GM21360 (cell line): ENCODE results near the gene TMEM131L.
A peak's percentile ranks its signal among the peaks of the same experiment; 100 is the strongest.

Experiments used
- ATAC-seq: cut with Tn5 transposase; IDR thresholded peaks from one replicate; pipeline ENCODE4 v1.9.1; 2021; ENCODE audit warnings: mild to moderate bottlenecking, moderate library complexity; ENCODE audit not compliant: unreplicated experiment

TMEM131L gene

GRCh38 chr4:153611679-153612078 is 145.5 kb downstream of the TMEM131L start:
- ATAC-seq: no peak

DNA sequence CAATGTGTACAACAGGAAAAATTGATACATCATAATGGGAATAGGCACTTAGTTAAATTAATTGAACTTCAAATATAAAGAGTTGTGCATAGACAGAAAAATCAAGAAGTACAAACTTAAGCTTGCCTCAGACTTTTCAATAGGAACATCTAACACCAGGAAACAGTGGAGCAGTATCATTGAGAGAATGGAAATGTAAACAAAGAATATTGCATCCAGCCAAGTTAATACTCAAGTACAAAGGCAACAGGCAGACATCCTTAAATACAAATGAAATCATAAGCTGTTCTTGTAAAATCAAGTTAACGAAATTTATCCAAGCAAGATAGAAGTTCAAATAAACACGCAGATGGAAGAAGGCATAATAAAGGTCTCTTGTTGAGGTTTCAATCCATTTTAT is 146.7 kb downstream of the TMEM131L start:
- ATAC-seq: no peak

DNA sequence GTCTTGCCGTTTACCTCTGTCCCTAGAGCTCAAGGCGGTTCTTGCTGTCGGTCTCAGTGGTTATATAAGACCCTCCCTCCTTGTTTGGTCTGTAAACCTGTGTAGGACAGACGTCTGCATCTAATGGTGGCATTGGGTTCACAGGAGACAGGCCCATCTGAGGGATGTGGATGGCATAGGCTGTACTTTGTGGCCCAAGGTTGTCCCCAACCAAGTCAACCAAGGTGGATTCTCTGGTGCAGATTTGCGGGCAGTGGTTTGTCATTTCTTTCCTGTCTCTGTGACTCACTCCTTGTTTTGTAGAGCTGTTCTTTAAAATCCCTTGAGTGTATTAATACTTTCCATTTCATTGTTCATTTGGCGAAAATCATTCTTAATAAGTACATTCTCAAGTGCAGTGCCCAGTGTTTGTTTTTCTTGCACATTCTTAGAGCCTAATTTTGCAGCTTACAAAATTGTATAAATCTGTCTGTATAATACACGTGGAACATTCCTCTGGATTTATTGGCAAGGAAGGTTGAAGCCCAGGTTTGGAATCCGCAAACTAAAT is 149.9 kb downstream of the TMEM131L start:
- ATAC-seq: no peak

DNA sequence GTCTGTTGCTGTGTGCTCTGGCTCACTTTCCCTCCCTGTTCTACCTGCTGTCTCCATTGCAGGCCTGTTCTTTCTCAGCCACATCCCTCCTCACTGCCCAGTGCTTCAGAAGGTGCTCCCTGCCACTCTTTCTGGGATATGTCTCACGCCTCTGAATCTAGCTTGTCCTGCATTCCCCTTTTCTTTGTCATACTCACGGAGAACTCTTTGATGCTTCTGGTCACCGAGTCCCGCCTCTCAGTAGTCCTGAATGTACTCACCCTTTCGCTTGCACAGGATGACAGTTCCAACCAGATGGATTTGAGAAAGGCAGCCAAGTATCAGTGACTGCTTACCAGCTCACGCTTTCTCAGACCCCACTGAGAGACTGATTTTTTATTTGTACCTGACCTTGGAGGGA is 152.7 kb downstream of the TMEM131L start:
- no peak for ATAC-seq

DNA sequence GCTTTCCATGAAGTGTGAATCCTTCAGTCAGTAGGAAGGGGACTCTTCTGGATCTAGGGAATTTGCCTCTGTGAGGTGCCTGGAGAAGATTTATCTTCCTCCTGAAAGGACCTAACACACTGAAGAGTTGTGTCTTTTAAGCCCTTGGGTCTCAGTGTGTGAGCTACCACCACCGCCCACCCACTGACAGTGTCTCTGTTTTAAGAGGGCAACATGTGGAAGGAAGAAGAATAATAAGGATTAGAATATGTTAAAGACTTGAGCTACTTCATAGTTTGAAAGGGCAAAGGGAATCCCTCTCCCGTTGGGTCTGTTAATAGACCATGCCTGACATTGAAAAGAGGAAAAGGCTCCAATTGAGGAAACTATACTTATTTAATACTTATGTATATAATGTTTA is 153.7 kb downstream of the TMEM131L start:
- ATAC-seq: no peak

- no peak for ATAC-seq
These were observed 154.2 kb downstream of the TMEM131L start for GRCh38 chr4:153620352-153620751.

DNA sequence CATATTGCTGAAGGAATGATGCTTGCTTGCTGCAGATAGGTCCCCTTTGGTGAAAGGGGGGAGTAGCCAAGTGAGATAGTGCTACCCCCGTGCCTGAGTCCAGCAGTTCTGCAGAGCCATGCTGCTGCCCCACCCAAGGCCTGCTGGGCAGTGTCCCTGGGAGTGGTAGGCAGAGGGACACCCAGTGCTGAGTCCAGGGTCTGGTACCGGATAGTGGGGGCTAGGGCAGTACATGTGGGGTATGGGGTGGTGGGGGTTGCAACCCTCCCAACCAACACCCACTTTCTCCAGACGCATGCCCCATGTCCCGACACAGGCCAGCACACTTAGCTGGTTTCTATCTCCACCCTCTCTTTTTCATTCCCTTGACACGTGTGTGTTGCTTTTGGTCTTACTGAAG is 155.9 kb downstream of the TMEM131L start:
- no peak for ATAC-seq

- no peak for ATAC-seq
These were observed 156.6 kb downstream of the TMEM131L start for GRCh38 chr4:153622778-153623240.

GRCh38 chr4:153623491-153623890 is 157.3 kb downstream of the TMEM131L start:
- no peak for ATAC-seq

- ATAC-seq: no peak
These were observed 162.7 kb downstream of the TMEM131L start for GRCh38 chr4:153628796-153629315.

- no peak for ATAC-seq
These were observed 163.6 kb downstream of the TMEM131L start for GRCh38 chr4:153629776-153630175.

GRCh38 chr4:153634738-153635353 is 168.7 kb downstream of the TMEM131L start:
- no peak for ATAC-seq

GRCh38 chr4:153635846-153636245 is 169.7 kb downstream of the TMEM131L start:
- ATAC-seq: no peak

DNA sequence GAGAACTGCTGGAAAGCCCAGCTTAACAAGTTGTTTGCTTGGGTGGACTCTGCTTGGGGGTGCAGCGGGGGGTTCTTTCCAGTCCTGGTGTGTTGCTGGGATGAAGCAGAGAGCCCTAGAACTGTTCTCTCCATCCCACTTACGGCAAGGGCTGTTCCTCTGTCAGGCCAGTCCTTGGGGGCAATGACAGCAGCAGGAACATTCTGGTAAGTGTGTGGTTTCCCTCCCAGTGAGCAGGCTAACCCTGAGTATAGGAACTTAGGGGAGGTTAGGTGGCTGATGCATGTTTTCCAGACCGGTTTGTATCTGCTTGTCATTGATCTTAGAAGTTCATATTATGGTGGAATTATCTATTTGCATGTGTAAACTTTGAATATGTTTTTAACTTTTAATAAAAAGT is 171.0 kb downstream of the TMEM131L start:
- ATAC-seq: no peak

- ATAC-seq: no peak
These were observed 171.9 kb downstream of the TMEM131L start for GRCh38 chr4:153638011-153638410.

GRCh38 chr4:153638999-153639398 is 172.8 kb downstream of the TMEM131L start:
- no peak for ATAC-seq

GRCh38 chr4:153639833-153640802 is 174.0 kb downstream of the TMEM131L start:
- ATAC-seq: no peak

DNA sequence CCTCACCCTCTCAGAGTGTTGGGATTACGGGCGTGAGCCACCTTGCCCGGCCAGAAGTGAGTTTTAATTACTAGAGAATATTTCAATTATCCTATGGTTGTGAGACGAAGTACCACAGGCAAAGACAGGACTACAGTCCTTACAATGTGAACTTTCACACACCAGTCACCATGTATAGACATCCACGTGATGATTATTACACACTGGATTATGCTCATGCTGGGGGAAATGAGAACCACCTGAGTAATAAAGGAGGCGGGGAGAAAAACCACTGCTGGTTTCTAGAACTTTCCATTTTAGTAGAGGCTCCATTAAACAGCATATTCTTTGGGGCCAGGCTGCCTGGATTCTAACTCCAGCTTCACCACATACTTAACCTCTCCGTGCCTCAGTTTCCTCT is 175.4 kb downstream of the TMEM131L start:
- no peak for ATAC-seq

DNA sequence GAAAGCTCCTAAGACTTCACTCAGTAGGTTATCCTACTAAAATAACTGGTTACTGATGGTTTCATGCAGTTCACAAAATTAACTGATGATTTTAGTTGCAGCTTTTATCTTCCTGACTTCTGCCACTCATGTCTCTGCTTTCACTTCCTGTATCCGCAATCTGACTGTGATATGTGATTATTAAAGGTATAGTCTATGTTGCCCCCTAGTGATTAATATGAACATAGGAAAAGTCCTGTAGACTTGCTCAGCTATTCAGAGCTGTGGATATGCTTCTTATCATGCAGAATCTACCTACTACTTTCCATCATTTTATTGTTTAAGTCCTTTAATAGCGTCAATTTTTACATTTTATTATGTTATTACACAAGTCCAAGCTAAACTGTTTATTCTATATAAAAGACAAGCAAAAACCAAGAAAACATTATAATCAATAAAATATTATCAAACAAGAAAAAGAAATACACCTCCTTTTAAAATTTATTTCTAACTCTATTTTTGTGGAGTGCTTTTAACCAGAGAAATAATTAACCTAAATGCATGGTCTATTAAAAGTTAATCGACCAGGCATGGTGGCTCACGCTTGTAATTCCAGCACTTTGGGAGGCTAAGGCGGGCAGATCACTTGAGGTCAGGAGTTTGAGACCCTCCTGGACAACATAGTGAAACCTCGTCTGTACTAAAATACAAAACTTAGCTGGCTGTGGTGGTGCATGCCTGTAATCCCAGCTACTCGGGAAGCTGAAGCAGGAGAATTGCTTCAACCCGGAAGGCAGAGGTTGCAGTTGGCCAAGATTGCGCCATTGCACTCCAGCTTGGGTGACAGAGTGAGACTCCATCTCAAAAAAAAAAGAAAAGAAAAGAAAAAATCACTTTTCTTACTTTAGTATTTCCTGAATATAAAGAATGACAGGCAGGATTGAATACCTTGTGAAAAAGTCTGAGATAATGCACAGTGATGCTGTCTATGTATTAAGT is 177.5 kb downstream of the TMEM131L start:
- ATAC-seq: peak; percentile 89

GRCh38 chr4:153645183-153645582 is 179.0 kb downstream of the TMEM131L start:
- no peak for ATAC-seq
